GM12864 (cell line): ENCODE measurements around the gene ZNF136.

ENCODE experiments used
- DNase-seq: peaks from one replicate; pipeline ENCODE4 v3.0.0-alpha.2; 2011; ENCODE audit warnings: low read depth
- H3K4me3 ChIP-seq: 2 replicates; pipeline ENCODE4 v1.5.1; 2011; ENCODE audit warnings: mild to moderate bottlenecking, low read depth, low read length, control low read depth
- TF ChIP-seq, protein P1 (sequence below): IDR thresholded peaks from 2 replicates; pipeline ENCODE4 v1.5.1; 2011; ENCODE audit warnings: low read depth, mild to moderate bottlenecking, moderate library complexity, low read length, control low read depth, inconsistent platforms; ENCODE audit errors: missing control alignments

The ZNF136 gene

GRCh38 chr19:12208221-12208620 is 45.3 kb downstream of the ZNF136 start:
- TF ChIP-seq, protein P1, sequence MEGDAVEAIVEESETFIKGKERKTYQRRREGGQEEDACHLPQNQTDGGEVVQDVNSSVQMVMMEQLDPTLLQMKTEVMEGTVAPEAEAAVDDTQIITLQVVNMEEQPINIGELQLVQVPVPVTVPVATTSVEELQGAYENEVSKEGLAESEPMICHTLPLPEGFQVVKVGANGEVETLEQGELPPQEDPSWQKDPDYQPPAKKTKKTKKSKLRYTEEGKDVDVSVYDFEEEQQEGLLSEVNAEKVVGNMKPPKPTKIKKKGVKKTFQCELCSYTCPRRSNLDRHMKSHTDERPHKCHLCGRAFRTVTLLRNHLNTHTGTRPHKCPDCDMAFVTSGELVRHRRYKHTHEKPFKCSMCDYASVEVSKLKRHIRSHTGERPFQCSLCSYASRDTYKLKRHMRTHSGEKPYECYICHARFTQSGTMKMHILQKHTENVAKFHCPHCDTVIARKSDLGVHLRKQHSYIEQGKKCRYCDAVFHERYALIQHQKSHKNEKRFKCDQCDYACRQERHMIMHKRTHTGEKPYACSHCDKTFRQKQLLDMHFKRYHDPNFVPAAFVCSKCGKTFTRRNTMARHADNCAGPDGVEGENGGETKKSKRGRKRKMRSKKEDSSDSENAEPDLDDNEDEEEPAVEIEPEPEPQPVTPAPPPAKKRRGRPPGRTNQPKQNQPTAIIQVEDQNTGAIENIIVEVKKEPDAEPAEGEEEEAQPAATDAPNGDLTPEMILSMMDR, result no peak
- no peak overlapping the region for H3K4me3 ChIP-seq
- no peak for DNase-seq

DNA sequence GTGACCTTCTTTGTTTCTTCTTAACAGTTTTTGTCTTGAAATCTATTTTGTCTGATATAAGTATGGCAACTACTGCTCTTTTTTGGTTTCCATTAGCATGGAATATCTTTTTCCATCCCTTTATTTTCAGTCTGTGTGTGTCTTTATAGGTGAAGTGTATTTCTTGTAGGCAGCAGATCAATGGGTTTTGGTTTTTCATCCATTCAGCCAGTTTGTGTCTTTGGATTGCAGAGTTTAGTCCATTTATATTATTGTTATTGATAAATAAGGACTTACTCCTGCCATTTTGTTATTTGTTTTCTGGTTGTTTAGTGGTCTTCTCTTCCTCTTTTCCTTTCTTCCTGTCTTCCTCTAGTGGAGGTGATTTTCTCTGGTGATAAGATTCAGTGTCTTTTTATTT is 54.4 kb downstream of the ZNF136 start:
- H3K4me3 ChIP-seq, result no peak overlapping the region
- no peak for DNase-seq
- TF ChIP-seq, protein P1, result no peak

- no peak overlapping the region for H3K4me3 ChIP-seq
- DNase-seq, result no peak
- TF ChIP-seq, protein P1, result no peak
Measured at GRCh38 chr19:12222980-12223630, 60.2 kb downstream of the ZNF136 start.

- H3K4me3 ChIP-seq, result no peak overlapping the region
- TF ChIP-seq, protein P1, result no peak
- DNase-seq, result no peak
Measured at GRCh38 chr19:12224676-12225075, 61.8 kb downstream of the ZNF136 start.

DNA sequence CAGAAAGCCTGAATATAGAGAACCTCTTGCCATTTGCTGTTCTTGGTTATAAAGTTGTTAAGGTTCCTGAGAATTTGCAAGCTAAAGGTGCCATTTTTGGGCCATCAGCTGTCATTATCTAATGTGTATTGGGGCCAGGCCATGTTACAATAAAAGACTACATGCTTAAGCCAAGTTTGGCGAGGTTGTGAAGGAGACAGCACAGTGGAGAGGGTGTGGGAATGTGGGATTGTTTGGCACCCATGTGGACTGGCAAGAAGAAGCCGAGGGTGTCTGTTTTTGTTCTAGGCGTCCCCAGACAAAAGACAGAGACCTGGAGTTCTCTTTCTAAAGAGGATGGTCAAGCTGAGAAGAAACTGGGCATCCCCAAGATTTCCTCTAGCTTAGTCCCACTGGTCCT is 67.1 kb downstream of the ZNF136 start:
- H3K4me3 ChIP-seq, result no peak overlapping the region
- TF ChIP-seq, protein P1, result no peak
- no peak for DNase-seq

DNA sequence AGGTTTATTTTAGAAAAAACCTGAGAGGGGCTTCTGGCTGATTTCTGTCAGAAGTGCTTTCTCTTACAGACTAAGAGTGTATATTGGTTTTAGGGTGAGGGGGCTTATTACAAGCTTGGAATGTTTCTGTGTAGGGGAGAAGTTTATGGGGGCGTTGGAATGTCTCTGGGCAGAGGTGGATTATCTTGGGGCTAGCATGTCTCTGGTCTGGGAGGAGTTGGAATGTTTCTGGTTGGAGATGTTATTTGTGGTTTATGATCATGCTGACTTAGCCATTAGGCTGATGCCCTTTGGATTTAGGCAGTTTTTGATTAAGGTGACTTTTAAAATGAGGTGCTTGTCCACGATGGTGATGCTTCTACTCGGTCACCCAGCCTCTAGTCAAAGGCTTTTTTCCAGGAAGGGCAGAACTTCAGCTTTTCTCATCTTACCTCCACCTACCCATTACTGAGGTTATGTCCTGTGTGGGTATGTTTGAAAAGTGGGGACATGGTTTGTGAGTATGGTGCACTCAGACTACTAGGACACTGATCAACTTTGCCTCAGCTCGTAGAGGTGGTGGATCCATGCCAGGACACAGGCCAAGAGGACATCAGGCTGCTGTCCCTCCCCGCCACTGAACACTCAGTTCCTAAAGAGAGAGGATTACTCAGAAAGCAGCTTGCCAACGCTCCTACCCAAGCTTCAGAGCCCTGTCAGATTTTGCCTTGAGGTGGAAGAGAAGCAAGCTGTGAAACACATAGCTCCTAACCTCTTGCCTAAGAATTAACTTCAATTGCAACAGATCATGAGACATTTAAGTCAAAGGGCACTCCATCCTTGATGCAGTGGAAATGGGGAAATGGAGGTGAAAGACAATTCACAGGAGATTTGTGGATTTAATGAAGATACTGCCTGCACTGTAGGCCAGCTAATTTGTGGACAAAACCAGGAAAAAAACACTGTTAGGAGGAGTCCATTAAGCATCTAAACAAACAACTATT is 68.1 kb downstream of the ZNF136 start:
- no peak overlapping the region for H3K4me3 ChIP-seq
- TF ChIP-seq, protein P1, result no peak
- DNase-seq, result no peak
